H9 (cell line): ENCODE data around the gene SYT3. TPM values are rescaled to one million over a fixed set of nuclear protein-coding genes. Genes with fewer than 3 reads are reported as not detected.

Experiments
- DNase-seq: peaks from one replicate; pipeline ENCODE4 v3.0.0-alpha.2; 2017
- H2AFZ ChIP-seq: one replicate; pipeline ENCODE4 v1.6.1; 2013; ENCODE audit warnings: mild to moderate bottlenecking, low read length, control low read depth, moderate library complexity
- H2AK5ac ChIP-seq: 2 replicates; pipeline ENCODE4 v1.6.1; 2013; ENCODE audit warnings: low read length, control low read depth, mixed read lengths; ENCODE audit not compliant: insufficient read length
- H2BK120ac ChIP-seq: one replicate; pipeline ENCODE4 v1.6.1; 2013; ENCODE audit warnings: low read depth, mild to moderate bottlenecking, low read length, control low read depth, inconsistent platforms; ENCODE audit not compliant: poor library complexity, severe bottlenecking
- H2BK12ac ChIP-seq: 2 replicates; pipeline ENCODE4 v1.6.1; 2013; ENCODE audit warnings: low read length, control low read depth, mixed read lengths, low read depth; ENCODE audit not compliant: insufficient read length
- H2BK15ac ChIP-seq: 2 replicates; pipeline ENCODE4 v1.6.1; 2013; ENCODE audit warnings: low read depth, low read length, control low read depth
- H2BK20ac ChIP-seq: one replicate; pipeline ENCODE4 v1.6.1; 2013; ENCODE audit warnings: low read depth, mild to moderate bottlenecking, low read length, control low read depth, inconsistent platforms; ENCODE audit not compliant: poor library complexity, severe bottlenecking
- H2BK5ac ChIP-seq: 2 replicates; pipeline ENCODE4 v1.6.1; 2013; ENCODE audit warnings: low read length, control low read depth, mixed read lengths; ENCODE audit not compliant: insufficient read length
- H3K14ac ChIP-seq: 2 replicates; pipeline ENCODE4 v1.6.1; 2013; ENCODE audit warnings: low read length, control low read depth; ENCODE audit not compliant: insufficient read depth
- H3K18ac ChIP-seq: 2 replicates; pipeline ENCODE4 v1.6.1; 2013; ENCODE audit warnings: low read depth, mild to moderate bottlenecking, mixed read lengths, low read length, control low read depth; ENCODE audit not compliant: insufficient read length
- H3K23ac ChIP-seq: 2 replicates; pipeline ENCODE4 v1.6.1; 2013; ENCODE audit warnings: low read length, control low read depth, mixed read lengths, low read depth; ENCODE audit not compliant: insufficient read length
- H3K23me2 ChIP-seq: 2 replicates; pipeline ENCODE4 v1.6.1; 2013; ENCODE audit warnings: low read depth, mild to moderate bottlenecking, mixed read lengths, low read length, control low read depth; ENCODE audit not compliant: insufficient read length, poor library complexity, severe bottlenecking
- H3K27ac ChIP-seq: 2 replicates; pipeline ENCODE4 v1.5.1; 2013; ENCODE audit warnings: low read length, control low read depth, mixed read lengths, low read depth; ENCODE audit not compliant: insufficient read length
- H3K27me3 ChIP-seq: 2 replicates; pipeline ENCODE4 v1.6.1; 2013; ENCODE audit warnings: low read length, control low read depth, inconsistent platforms; ENCODE audit not compliant: insufficient read depth
- H3K4ac ChIP-seq: 2 replicates; pipeline ENCODE4 v1.6.1; 2013; ENCODE audit warnings: low read depth, mild to moderate bottlenecking, control low read depth, inconsistent platforms, low read length, moderate library complexity
- H3K4me1 ChIP-seq: 2 replicates; pipeline ENCODE4 v1.6.1; 2013; ENCODE audit warnings: low read length, control low read depth, inconsistent platforms; ENCODE audit not compliant: insufficient read depth
- H3K4me2 ChIP-seq: 2 replicates; pipeline ENCODE4 v1.6.1; 2013; ENCODE audit warnings: low read length, control low read depth, mixed read lengths; ENCODE audit not compliant: insufficient read length, insufficient read depth
- H3K56ac ChIP-seq: 2 replicates; pipeline ENCODE4 v1.6.1; 2013; ENCODE audit warnings: low read depth, mild to moderate bottlenecking, mixed read lengths, low read length, control low read depth; ENCODE audit not compliant: insufficient read length
- H3K79me1 ChIP-seq: 2 replicates; pipeline ENCODE4 v1.6.1; 2013; ENCODE audit warnings: low read depth, mild to moderate bottlenecking, moderate library complexity, low read length, control low read depth, inconsistent platforms; ENCODE audit not compliant: insufficient read depth, poor library complexity, severe bottlenecking
- H3K79me2 ChIP-seq: 2 replicates; pipeline ENCODE4 v1.6.1; 2013; ENCODE audit warnings: low read length, control low read depth, inconsistent platforms; ENCODE audit not compliant: insufficient read depth
- H3K9ac ChIP-seq: 2 replicates; pipeline ENCODE4 v1.6.1; 2013; ENCODE audit warnings: low read length, control low read depth, mixed read lengths; ENCODE audit not compliant: insufficient read length; ENCODE audit errors: extremely low read depth
- H3K9me3 ChIP-seq: one replicate; pipeline ENCODE4 v1.6.1; 2013; ENCODE audit warnings: low read depth, low read length, inconsistent platforms; ENCODE audit not compliant: control insufficient read depth
- H3T11ph ChIP-seq: one replicate; pipeline ENCODE4 v1.6.1; 2013; ENCODE audit warnings: mild to moderate bottlenecking, low read length, control low read depth, inconsistent platforms
- H4K20me1 ChIP-seq: one replicate; pipeline ENCODE4 v1.6.1; 2013; ENCODE audit not compliant: control insufficient read depth, insufficient read length, insufficient read depth
- H4K5ac ChIP-seq: 2 replicates; pipeline ENCODE4 v1.6.1; 2013; ENCODE audit warnings: low read depth, mild to moderate bottlenecking, mixed read lengths, low read length, control low read depth; ENCODE audit not compliant: insufficient read length
- H4K8ac ChIP-seq: replicated peaks from 2 replicates; pipeline ENCODE4 v1.6.1; 2013; ENCODE audit warnings: low read length, control low read depth, mixed read lengths, low read depth; ENCODE audit not compliant: insufficient read length
- H4K91ac ChIP-seq: 2 replicates; pipeline ENCODE4 v1.6.1; 2013; ENCODE audit warnings: low read depth, mild to moderate bottlenecking, moderate library complexity, mixed read lengths, low read length, control low read depth; ENCODE audit not compliant: insufficient read length
- H3K27ac Mint-ChIP-seq, 3 experiments: 2 replicates in 2 of 3; 3 replicates in 1 of 3; pipeline ENCODE4 v1.8.0; 2020 to 2021; ENCODE audit warnings: mixed read lengths in 3 of 3, mild to moderate bottlenecking in 1 of 3, moderate library complexity in 1 of 3
- H3K27me3 Mint-ChIP-seq: 2 replicates; pipeline ENCODE4 v1.8.0; 2021; ENCODE audit warnings: low read depth, mild to moderate bottlenecking, moderate library complexity, mixed read lengths
- H3K36me3 Mint-ChIP-seq, 3 experiments: 2 replicates in 2 of 3; 3 replicates in 1 of 3; pipeline ENCODE4 v1.8.0; 2020 to 2021; ENCODE audit warnings: low read depth in 3 of 3, mixed read lengths in 3 of 3; ENCODE audit not compliant: insufficient read depth in 1 of 3
- H3K4me1 Mint-ChIP-seq, 2 experiments: 2 replicates each; pipeline ENCODE4 v1.8.0; 2020; ENCODE audit warnings: mixed read lengths in 2 of 2
- H3K4me3 Mint-ChIP-seq, 2 experiments: 2 replicates in 1 of 2; 3 replicates in 1 of 2; pipeline ENCODE4 v1.8.0; 2020 to 2021; ENCODE audit warnings: mild to moderate bottlenecking in 2 of 2, mixed read lengths in 2 of 2, moderate library complexity in 1 of 2
- H3K9me3 Mint-ChIP-seq, 2 experiments: 2 replicates in 1 of 2; 3 replicates in 1 of 2; pipeline ENCODE4 v1.8.0; 2020; ENCODE audit warnings: mild to moderate bottlenecking in 2 of 2, mixed read lengths in 2 of 2, moderate library complexity in 1 of 2
- WGBS: extraction: QIAGEN DNeasy Blood & Tissue Kit; methylation state at CpG from one replicate; pipeline ENCODE4 v1.1.7; 2013; ENCODE audit warnings: missing lambda C conversion rate, low lambda C conversion rate, mixed read lengths; ENCODE audit not compliant: insufficient read length; ENCODE audit errors: extremely low coverage; 5-methylcytosine and 5-hydroxymethylcytosine counted together
- total RNA-seq: library from RNA; stranded (reverse); gene quantifications from 2 replicates; pipeline ENCODE4 v1.2.1, GENCODE V29; 2021
- TF ChIP-seq, protein P1 (sequence below): fragments of 200-600 bp; sonication (generic); conservative IDR thresholded peaks from 3 replicates; pipeline ENCODE4 v1.8.0; 2021; ENCODE audit warnings: antibody characterized with exemption, mild to moderate bottlenecking

SYT3 gene
- total RNA-seq, 1 experiment from 2014 or later: 3.1 TPM

GRCh38 chr19:50669302-50670101 is 29.8 kb upstream of the SYT3 start:
- Histone ChIP-seq H2BK120ac (no peak overlapping the region), H2AK5ac (no peak overlapping the region), H3K27me3 (peaks cover 14% of the 10 kb centered on the region; the same call in 1 of the 2 replicates), H3K14ac (no peak overlapping the region), H3K56ac (no peak overlapping the region), H3K27ac (no peak overlapping the region), H2BK15ac (no peak overlapping the region), H3K18ac (no peak overlapping the region), H4K5ac (no peak overlapping the region), H3K79me1 (no peaks in the 10 kb centered on the region), H3K23me2 (no peaks in the 10 kb centered on the region), H3K9ac (no peak overlapping the region), H3K4me2 (no peak overlapping the region), H4K91ac (no peak overlapping the region), H3K79me2 (no peaks in the 10 kb centered on the region), H2BK20ac (no peak overlapping the region), H3K4ac (no peak overlapping the region), H4K20me1 (no peaks in the 10 kb centered on the region), H3K23ac (no peak overlapping the region), H2AFZ (no peak overlapping the region), H3T11ph (no peak overlapping the region), H3K4me1 (peaks cover 7% of the 10 kb centered on the region; the same call in 1 of the 2 replicates), H3K9me3 (no peaks in the 10 kb centered on the region), H4K8ac (no peak overlapping the region), H2BK5ac (no peak overlapping the region), H2BK12ac (no peak overlapping the region)
- peaks cover 0 to 4% of the 10 kb centered on the region in 2 experiments; a peak in 1 of 5 replicates for H3K9me3 Mint-ChIP-seq
- H3K27ac Mint-ChIP-seq: no peak overlapping the region
- H3K4me1 Mint-ChIP-seq: peaks cover 11 to 25% of the 10 kb centered on the region in 2 experiments
- DNase-seq: no peak
- peak overlapping the region in 1 of 2 experiments; percentile 66; a peak in 3 of 5 replicates for H3K4me3 Mint-ChIP-seq
- TF ChIP-seq, protein P1, sequence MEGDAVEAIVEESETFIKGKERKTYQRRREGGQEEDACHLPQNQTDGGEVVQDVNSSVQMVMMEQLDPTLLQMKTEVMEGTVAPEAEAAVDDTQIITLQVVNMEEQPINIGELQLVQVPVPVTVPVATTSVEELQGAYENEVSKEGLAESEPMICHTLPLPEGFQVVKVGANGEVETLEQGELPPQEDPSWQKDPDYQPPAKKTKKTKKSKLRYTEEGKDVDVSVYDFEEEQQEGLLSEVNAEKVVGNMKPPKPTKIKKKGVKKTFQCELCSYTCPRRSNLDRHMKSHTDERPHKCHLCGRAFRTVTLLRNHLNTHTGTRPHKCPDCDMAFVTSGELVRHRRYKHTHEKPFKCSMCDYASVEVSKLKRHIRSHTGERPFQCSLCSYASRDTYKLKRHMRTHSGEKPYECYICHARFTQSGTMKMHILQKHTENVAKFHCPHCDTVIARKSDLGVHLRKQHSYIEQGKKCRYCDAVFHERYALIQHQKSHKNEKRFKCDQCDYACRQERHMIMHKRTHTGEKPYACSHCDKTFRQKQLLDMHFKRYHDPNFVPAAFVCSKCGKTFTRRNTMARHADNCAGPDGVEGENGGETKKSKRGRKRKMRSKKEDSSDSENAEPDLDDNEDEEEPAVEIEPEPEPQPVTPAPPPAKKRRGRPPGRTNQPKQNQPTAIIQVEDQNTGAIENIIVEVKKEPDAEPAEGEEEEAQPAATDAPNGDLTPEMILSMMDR: peak; percentile 89
- peaks cover 89% of the 10 kb centered on the region for H3K27me3 Mint-ChIP-seq
- WGBS: no CpG with 5 or more reads among the region's 23 CpGs
- H3K36me3 Mint-ChIP-seq: no peaks in the 10 kb centered on the region; a peak in 2 of 7 replicates
